Posterior vena cava (tissue), 2 donors: ENCODE data around the gene SCGB1A1. TPM values are rescaled to one million over a fixed set of nuclear protein-coding genes. Genes with fewer than 3 reads are reported as not detected.
"Not testable (repeated sequence)": the region's sequence is repeated elsewhere in the genome, so short reads cannot be mapped to it uniquely, and the experiment has no call there.

ENCODE experiments used
- DNase-seq: peaks from one replicate; pipeline ENCODE4 v3.0.0-alpha.2; 2020; ENCODE audit warnings: low spot score
- intact Hi-C, 2 donors: fragments of 100-400 bp; cut with DNase I; formaldehyde crosslinking; loops; one replicate each; pipeline versions ENCODE4 v1.14.1 to v1.14.2; 2022 to 2023
- total RNA-seq, 2 donors: library from RNA; stranded (reverse); fragmentation: NEBNext Ultra II Directional; extraction: Animal tissue kit (Norgen Biotek cat#: 25700); gene quantifications; one replicate each; pipeline ENCODE4 v1.2.1, GENCODE V29; 2021
- donor health status: DM: yes; HTN: yes; CAD: no.
- donor health status: DM: yes; HTN: yes; CAD: no.

Gene SCGB1A1
- total RNA-seq, 2 donors from 2014 or later: not detected

DNA sequence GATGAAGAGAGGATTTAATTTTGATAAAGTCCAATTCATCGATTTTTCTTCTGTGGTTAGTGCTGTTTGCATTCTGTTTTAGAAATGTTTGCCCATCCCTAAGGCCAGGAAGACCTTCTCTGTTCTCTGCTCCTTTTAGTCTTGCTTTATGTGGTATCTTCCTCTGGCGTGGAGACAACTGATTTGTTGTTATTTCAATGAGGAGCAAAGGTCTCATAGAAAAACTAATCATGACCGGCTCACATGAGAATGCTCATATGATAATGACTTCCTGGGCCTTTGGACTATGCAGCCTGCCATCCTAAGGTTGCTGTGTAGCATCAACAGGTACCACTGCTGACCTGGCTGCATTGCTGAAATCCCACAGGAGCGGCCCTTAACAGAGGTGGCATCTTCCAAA lies 19.8 kb downstream of the SCGB1A1 start:
- intact Hi-C loops: no loop called here
- DNase-seq: no peak

DNA sequence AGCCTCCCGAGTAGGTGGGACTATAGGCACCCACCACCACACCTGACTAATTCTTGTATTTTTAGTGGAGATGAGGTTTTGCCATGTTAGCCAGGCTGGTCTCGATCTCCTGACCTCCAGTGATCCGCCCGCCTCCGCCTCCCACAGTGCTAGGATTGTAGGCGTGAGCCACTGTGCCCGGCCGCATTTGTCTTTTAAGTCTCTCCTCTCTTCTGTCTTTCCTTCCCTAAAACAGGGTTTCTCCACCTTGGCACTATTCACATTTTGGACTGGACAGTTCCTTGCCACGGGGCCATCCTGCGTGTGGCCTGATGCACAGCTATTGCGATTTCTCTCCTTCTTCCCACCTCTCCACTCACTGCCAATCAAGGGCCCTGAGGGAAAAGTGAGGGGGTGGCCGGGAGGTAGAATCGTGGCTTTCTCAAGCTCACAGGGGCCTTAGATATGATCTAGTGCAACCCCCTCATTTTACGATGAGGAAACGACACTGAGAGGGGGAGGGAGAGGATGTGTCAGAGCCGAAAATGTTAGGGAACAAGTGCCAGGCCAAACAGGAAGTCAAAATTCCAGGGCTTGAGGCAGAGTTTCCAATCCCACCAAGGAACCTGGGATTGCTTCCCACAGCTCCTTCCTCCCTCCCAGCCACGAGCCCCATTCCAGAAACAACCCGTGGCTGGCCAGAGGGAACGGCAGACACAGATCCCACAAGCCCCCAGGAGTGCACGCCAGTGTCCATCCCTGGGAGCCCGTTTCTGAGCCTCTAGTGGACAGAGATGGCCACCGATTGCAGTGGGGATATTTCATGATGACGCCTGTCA lies 21.2 kb downstream of the SCGB1A1 start:
- DNase-seq: peak; percentile 90
- intact Hi-C loops: loop anchor here in 1 of 2 donors (5.0 kb wide), 1 partner anchor 107 kb away; the partner anchor contains the start of gene AHNAK

DNA sequence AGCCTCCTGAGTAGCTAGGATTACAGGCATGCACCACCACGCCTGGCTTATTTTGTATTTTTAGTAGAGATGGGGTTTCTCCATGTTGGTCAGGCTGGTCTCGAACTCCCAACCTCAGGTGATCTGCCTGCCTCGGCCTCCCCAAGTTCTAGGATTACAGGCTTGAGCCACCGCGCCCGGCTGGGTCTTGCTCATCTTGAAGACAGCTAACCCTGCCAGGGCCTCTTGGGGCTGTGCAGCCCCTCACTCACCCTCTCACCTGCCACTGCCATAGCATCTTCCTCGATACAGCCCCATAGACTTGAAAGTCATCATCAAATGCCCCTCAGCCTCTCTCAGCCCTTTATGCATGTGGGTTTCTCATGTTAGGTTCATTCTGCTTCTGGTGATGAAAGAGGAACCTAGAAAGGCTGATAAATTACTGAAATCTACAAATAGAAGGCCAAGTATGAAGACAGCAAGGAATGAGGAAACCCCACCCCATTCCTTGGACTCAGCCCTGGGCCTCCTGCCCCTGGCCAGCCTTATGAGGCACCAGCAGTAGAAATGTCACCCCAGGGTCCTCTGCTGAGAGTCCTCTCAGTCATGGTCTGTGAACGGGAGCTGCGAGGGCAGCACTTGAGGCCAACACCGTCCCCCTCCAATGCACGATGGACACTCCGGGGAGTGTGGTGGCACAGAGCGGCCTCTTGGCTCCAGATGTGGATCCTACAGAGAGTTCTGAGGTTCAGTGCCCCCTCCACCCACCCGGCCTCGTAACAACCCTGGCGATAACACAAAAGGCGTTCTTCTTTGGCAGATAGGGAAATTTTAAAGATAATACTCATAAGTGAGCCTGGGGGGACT lies 24.8 kb downstream of the SCGB1A1 start:
- intact Hi-C loops: loop anchor here in 1 of 2 donors (5.0 kb wide), 1 partner anchor 104 kb away; the partner anchor contains the start of gene AHNAK
- DNase-seq: peak; percentile 91

DNA sequence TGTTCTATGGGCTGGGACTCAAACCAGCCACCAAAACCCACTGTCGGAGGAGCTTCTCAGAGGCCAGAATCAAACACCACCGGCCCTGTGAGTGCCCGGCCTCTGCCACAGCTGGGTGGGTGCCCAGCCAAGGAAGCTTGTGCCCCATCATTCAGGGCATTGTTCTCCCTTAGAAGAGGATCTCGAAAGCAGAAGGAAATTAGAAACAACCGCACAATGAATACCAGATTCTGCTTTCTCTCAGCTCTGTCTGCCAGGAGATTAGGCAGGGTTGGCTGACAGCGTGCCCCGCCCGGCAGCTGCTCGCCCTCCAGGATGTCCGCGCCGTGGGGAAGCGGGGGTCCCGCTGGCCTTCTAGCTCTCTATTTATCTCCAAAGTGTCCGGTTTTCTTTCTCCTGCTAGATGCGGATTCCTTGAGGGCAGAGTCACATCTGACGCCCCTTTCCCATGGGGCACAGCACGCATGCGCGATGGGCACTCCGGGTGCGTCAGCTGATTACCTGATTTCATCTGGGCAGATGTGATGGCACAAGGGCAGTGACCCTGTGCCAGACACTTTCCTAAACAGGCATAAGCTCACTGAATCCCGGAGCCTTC lies 25.5 kb downstream of the SCGB1A1 start:
- intact Hi-C loops: loop anchor here in 1 of 2 donors (5.0 kb wide), 1 partner anchor 103 kb away; the partner anchor contains the start of gene AHNAK
- DNase-seq: peak; percentile 92

DNA sequence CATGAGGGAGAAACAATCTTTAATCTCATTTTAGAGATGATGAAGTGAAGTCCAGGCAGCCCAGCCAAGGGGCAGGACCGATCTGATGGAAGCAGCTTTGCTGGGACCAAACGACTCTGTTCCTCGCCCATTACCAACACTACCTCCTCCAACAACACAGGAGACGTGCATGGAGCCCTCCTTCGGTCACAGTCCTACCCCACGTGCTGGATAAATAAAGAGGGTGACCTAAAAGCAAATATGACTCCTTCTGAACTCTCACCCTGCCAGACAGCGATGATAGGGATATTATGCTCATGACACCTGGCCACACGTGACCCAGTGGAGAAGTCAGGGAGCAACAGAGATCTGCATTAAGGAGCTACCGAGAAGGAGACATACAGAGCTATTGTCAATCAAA lies 26.0 kb downstream of the SCGB1A1 start:
- no peak for DNase-seq
- intact Hi-C loops: loop anchor here in 1 of 2 donors (5.0 kb wide), 1 partner anchor 102 kb away; the partner anchor contains the start of gene AHNAK

DNA sequence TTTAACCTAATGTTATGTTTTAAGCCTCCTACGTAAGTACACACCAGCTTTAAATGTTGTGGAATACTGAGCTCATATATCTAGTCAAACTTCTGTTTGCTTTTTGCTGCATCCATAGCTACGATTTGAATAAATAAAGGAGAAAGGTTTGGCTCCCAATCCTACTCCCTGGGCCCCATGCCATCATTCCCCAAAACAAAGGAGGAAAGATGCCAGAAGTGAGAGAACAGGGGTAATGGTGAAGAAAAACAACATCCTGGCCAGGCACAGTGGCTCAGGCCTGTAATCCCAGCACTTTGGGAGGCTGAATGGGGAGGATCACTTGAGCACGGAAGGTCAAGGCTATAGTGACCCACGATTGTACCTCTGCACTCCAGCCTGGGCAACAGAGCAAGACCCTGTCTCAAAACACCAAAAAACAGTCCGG lies 26.5 kb downstream of the SCGB1A1 start:
- intact Hi-C loops: no loop called here
- peak; percentile 90 for DNase-seq

DNA sequence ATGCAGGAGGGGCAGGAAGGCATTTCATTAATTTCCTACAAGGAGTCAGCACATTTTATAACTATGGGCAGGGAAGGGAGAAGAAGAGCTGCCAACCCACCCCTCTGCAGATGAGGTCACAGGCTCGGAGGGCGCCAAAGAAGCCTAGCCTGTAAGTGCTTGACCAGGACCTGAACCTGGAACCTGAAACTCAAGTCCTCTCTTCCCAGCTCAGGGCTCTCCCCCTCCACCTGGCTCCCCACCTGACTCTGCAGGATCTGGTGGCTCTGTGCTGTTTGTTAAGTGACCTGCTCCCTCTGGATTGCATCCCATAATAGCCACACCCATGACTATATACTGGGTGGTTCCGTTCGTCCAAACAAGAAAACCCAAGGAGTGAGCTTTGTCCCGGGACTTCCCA lies 27.3 kb downstream of the SCGB1A1 start:
- intact Hi-C loops: no loop called here
- DNase-seq: no peak

DNA sequence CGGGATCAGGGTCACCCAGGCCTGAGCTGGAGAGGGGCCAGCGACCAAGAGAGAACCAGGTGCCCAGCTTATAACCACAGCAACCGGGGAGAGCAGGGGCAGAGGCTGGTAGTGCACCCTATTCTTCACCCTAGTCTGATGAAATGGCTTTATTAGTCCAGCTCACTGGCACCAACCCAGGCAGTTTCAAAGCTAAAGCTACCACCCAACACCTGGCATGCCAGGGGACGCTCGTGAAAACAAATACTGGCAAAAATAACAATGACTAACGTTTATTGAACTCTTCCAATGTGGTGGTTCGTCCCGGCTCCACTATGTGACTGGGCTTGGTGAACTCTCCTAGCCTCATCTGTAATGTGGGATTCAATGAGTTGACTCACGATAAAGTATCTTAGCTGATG lies 30.6 kb downstream of the SCGB1A1 start:
- intact Hi-C loops: no loop called here
- DNase-seq: no peak

DNA sequence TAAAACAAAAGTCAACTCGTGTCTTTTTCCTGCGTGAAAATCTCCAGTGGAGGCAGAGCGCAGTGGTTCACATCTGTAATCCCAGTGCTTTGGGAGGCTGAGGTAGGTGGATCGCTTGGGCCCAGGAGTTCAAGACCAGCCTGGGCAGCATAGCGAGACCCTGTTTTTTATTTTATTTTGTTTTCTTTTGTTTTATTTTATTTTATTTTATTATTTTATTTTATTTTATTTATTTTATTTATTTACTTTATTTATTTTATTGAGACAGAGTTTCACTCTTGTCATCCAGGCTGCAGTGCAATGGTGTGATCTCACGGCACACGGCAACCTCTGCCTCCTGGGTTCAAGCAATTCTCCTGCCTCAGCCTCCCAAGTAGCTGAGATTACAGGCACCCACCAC lies 31.1 kb downstream of the SCGB1A1 start:
- intact Hi-C loops, DNase-seq: not testable (repeated sequence)

DNA sequence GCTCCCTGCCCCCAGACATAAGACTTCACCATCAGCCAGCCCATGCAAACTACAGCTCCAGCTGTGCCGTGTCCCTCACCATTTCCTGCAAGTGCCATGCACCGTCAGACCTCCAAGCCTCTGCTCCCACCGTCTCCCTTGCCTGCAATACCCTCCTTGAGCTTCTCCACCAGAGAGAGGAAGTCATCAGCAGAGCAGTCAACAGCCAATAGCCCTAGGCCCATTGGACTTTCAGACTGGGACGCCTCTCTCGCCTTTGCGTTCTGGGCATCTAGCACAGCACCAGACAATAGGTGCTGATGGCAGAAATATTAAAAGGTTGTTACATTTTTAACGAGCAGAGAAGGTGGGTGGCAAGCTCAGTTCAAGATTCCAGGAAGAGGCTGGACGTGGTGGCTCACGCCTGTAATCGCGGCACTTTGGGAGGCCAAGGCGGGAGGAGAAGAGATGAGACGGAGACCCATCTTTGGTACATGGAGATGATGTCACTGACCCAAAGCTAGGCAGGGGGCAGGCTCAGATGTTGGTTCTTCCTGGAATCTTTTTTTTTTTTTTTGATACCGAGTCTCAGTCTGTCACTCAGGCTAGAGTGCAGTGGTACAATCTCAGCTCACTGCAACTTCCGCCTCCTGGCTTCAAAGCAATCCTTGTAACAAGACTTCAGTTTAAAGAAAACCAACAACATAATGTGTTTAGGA lies 31.9 kb downstream of the SCGB1A1 start:
- intact Hi-C loops: no loop called here
- DNase-seq: no peak

DNA sequence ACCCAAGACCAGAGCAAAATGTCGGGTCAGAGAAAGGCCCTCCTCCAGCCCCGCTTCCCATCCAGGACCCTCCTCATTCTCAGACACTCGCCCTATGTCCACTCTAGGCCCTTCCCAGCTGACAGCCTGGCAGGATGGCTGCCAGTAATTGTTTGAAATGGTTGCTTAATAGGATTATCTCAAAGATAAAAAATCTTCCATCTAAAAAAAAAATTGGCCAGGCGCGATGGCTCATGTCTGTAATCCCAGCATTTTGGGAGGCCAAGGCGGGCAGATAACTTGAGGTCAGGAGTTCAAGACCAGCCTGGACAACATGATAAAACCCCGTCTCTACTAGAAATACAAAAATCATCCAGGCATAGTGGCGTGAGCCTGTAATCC lies 32.4 kb downstream of the SCGB1A1 start:
- no peak for DNase-seq
- intact Hi-C loops: no loop called here

DNA sequence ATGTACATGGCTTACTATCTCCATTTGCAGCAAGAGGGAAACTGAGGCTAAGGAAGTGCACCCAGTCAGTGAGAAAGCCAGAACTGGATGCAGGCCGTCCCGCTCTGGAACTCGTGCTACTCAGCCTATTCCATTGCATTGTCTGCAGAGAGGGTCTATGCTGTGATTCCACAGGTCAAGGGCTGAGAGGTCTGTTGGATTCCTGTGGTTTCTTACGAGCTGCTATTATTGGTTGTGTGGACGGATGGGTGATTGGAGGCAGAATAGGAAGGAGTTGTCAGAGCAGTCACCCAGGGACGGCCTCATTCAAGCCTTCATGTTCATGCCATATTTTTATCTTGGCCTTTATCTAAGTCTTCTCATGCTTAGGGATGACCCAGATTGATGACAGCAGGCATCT lies 33.4 kb downstream of the SCGB1A1 start:
- intact Hi-C loops: no loop called here
- no peak for DNase-seq

DNA sequence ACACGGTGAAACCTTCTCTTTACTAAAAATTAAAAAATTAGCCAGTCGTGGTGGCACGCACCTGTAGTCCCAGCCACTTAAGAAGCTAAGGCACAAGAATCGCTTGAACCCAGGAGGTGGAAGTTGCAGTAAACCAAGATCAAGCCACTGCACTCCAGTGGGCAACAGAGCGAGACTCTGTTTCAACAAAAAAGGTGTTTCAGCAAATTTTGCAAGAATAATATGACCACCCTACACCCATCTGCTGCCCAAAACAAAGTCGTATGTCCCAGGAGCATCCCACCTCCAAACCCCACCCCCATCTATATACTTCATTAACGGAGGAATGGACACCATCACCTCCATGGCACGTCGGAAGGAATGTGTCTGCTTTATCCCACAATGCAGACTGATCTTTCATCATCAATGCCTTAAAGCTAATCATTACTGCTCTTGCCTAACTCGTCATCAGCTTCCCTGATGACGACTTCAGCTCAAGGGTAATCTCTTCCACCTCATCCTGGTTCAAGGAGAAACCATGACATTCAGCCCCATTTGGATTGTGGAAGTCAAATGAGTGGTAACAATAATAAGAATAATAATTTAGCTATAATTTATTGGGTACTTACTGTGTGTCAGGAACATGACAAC lies 34.1 kb downstream of the SCGB1A1 start:
- intact Hi-C loops: no loop called here
- DNase-seq: no peak

DNA sequence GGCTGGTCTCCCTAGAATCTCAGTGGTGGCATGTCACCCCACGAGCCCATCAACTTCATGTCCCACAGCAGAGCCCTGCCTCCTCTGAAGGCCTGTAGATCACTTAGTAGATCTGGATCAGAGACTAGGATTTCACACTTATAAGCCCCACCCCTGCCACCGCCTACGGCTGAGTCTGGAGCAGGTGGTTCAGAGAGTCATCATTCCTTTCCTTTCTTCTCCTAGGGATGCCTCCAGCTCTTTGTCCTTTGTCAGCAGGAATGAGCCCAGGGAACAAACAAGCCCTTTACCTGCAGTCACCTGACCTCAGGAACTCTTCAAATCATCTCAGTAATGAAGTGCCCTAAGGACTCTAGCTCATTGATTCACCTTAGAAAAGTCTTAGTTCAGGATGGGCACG lies 37.8 kb downstream of the SCGB1A1 start:
- intact Hi-C loops: no loop called here
- no peak for DNase-seq

DNA sequence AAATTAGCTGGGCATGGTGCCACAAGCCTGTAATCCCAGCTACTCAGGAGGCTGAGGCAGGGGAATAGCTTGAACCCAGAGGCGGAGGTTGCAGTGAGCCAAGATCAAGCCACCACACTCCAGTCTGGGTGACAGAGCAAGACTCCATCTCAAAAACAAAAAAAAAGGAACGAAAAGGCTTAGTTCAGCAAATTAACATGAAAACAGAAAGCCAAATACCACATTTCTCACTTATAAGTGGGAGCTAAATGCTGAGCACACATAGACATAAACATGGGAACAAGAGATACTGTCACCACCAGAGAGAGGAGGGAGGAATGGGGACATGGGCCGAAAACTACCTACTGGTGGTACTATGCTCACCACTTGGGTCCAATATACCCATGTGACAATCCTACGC lies 38.6 kb downstream of the SCGB1A1 start:
- DNase-seq: no peak
- intact Hi-C loops: no loop called here

DNA sequence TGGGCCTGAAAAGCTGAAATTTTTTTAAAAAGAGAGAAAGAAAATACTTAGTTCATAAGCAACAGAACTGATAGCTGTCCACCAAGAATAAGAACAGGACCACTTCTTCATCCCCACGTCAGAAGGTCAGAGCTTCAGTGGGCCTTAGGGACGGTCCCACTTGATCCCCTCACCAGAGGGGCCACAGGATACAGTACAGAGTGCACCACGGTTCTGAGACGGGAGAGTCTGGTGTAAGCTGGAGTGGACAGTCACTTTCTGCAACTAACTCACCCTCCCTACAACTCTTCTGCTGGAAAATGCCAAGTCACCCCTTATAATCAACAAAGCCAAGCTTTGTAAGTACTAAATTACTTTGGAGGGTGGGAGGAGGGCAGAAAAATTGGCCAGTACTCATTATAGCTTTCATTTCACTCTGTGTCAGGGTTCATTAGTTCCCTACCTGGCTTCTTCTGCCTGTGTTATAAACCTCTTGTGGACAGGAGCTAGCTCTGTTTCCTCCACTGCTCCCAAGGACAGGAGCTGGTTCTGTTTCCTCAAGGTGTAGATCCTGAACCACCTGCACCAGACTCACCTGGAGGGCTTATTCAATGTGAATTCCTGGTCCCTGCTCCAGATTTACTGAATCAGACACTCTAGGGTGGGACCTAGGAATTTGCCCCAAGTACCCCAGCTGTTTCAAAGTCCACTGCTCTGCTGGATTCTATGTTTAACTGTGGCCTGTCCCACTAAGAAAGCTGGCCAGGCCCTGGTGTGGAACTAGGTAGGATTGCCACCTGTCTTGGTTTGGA lies 39.6 kb downstream of the SCGB1A1 start:
- intact Hi-C loops: no loop called here
- DNase-seq: no peak

DNA sequence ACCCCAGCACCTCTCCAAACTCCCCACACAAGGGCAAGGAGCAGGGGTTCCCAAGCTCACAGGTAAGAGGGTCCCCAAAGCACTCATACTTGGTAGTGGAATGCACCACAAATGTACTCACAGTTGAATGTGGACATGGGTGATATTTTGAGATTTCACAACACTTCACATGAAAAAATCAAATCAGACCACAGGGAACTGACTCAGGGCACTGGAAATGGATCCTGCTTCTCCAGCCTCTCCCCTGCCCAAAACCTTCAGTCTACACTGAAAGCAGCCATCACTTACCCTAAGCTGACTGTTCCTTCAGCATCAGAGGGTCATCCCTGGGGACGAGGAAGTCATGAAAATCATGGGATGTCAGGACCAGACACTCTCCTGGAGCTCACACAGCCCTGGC lies 40.2 kb downstream of the SCGB1A1 start:
- intact Hi-C loops: no loop called here

More for the DNA sequence above, 40.2 kb downstream of the SCGB1A1 start:
- DNase-seq: no peak
